Erythroblast (primary cell): Measurements from ENCODE around the gene PRPF4.

Source experiments
- DNase-seq, 2 experiments: peaks; one replicate each; lab custom pipeline; 2025; lab: John Stamatoyannopoulos, UW
- GATA1 ChIP-seq: IDR thresholded peaks from 2 replicates; pipeline ENCODE4 v1.6.1; 2011; ENCODE audit warnings: low read depth, mild to moderate bottlenecking, control low read depth, low read length, moderate library complexity
- POLR2A ChIP-seq: IDR thresholded peaks from 2 replicates; pipeline ENCODE4 v1.6.1; 2011; ENCODE audit warnings: mild to moderate bottlenecking, low read length

PRPF4 gene

GRCh38 chr9:113290052-113290607, 14.7 kb downstream of the PRPF4 start:
- TF ChIP-seq POLR2A, result no peak
- no peak for TF ChIP-seq GATA1
- DNase-seq, result peak; percentile 19 to 37

GRCh38 chr9:113293285-113293878, 17.9 kb downstream of the PRPF4 start:
- TF ChIP-seq GATA1, result no peak
- no peak for TF ChIP-seq POLR2A
- no peak for DNase-seq

GRCh38 chr9:113296247-113296646, 20.8 kb downstream of the PRPF4 start:
- DNase-seq, result peak in 1 of 2 experiments; percentile 22

- TF ChIP-seq GATA1, result no peak
- DNase-seq, result no peak
Observed at GRCh38 chr9:113296796-113297558, 21.5 kb downstream of the PRPF4 start.

- DNase-seq, result no peak
- TF ChIP-seq GATA1 (no peak), POLR2A (no peak)
Observed at GRCh38 chr9:113298311-113298710, 22.9 kb downstream of the PRPF4 start.

GRCh38 chr9:113298924-113299770, 23.7 kb downstream of the PRPF4 start:
- DNase-seq, result no peak
- no peak for TF ChIP-seq GATA1
- TF ChIP-seq POLR2A, result no peak

GRCh38 chr9:113299800-113300292, 24.4 kb downstream of the PRPF4 start:
- peak in 1 of 2 experiments; percentile 26 for DNase-seq
- TF ChIP-seq GATA1 (no peak), POLR2A (no peak)

- no peak for TF ChIP-seq GATA1
- no peak for TF ChIP-seq POLR2A
- no peak for DNase-seq
Observed at GRCh38 chr9:113301548-113301947, 26.1 kb downstream of the PRPF4 start.

- TF ChIP-seq GATA1, result no peak
- DNase-seq, result no peak
Observed at GRCh38 chr9:113302792-113303418, 27.4 kb downstream of the PRPF4 start, which contains the start of gene RNF183. Gene RNF183 (minus strand): TSS chr9:113303376. CDS start chr9:113298184, 5,192 bp downstream.

GRCh38 chr9:113306566-113306965, 31.1 kb downstream of the PRPF4 start:
- no peak for TF ChIP-seq POLR2A
- no peak for DNase-seq

GRCh38 chr9:113307396-113307975, 32.0 kb downstream of the PRPF4 start:
- TF ChIP-seq GATA1 (no peak), POLR2A (no peak)
- DNase-seq, result no peak

- TF ChIP-seq GATA1 (no peak), POLR2A (no peak)
- DNase-seq, result peak; percentile 61 to 76
Observed at GRCh38 chr9:113309204-113309813, 33.9 kb downstream of the PRPF4 start.

GRCh38 chr9:113310538-113310937, 35.1 kb downstream of the PRPF4 start:
- no peak for TF ChIP-seq GATA1
- no peak for TF ChIP-seq POLR2A
- DNase-seq, result no peak
